ENCODE data around the gene MCTP1.

Gene MCTP1

DNA sequence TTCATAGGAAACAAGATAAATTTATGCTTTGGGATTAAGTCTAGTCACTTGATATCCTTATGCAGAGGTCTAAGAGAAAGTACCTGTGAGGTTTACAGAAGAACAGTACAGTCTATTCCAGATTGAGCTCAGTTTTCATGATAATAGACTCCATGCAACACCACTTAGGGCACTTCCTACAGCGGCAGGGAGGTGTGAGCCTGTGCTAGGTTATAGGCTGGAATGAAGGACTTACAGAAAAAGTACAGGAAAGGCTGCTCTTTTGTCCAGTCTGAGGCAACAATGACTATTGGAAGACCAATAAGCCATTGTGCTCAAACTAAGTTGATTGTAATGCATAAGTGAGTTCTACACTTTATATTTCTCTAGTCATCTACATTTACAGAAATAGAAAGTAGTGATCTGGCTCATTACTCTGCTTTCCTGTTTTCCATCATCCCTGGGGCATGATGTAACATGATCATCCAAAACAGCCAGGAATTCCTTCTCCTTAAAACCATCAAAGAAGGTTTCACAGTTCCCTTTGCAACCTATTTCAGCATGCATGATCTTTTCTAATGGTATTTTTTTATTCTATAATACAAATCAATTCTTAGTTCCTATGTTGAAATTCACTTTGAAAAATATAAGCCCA lies 343.7 kb downstream of the MCTP1 start:
- ATAC-seq, result no peak
- DNase-seq, result no peak

- DNase-seq, result no peak
These were observed 352.6 kb downstream of the MCTP1 start for GRCh38 chr5:94932259-94932658.

GRCh38 chr5:94928891-94929290 lies 356.0 kb downstream of the MCTP1 start:
- DNase-seq (no peak), ATAC-seq (no peak)

More at GRCh38 chr5:94932259-94932658, 352.6 kb downstream of the MCTP1 start:
- ATAC-seq, result no peak

DNA sequence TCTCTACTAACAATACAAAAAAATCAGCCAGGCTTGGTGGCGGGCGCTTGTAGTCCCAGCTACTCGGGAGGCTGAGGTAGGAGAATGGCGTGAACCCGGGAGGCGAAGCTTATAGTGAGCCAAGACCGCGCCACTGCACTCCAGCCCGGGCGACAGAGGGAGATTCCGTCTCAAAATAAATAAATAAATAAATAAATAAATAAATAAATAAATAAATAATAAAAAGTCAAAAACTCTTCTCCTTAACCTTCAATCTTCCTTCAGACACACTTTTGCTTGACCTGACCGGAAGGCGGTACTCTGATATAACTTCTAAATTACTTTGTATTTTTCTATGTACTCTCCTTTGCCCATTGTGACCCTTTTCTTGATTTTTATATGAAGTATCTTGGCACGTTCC lies 364.3 kb downstream of the MCTP1 start:
- no peak for ATAC-seq
- no peak for DNase-seq

DNA sequence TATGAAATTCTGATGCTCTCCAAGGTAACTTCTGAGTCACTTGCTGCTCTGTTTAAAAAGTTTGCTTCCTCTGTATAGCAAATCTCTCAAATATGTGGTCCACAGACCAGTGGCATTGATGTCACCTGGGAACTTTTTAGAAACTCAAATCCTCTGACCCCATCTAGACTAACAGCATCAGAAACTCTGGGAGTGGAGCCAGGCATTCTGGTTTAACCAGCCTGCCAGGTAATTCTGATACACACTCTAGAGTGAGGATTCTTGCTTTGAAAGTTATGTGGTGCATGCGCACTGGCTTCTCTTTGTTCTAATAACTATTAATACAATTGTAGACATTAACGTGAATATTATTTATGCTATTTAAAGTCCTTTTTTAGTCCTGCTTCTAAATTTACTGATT lies 368.3 kb downstream of the MCTP1 start:
- no peak for DNase-seq
- no peak for ATAC-seq

DNA sequence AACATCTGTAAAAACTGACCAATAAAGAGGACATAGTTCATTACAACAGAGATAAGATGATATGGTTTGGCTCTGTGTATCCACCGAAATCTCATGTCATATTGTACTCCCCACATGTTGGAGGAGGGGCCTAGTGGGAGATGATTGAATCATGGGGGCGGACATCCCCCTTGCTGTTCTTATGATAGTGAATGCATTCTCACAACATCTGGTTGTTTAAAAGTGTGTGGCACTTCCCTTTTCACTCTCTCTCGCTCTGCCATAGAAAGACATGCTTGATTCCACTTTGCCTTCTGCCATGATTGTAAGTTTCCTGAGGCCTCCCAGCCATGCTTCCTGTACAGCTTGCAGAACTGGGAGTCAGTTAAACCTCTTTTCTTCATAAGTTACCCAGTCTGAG lies 373.6 kb downstream of the MCTP1 start:
- ATAC-seq, result no peak
- no peak for DNase-seq

DNA sequence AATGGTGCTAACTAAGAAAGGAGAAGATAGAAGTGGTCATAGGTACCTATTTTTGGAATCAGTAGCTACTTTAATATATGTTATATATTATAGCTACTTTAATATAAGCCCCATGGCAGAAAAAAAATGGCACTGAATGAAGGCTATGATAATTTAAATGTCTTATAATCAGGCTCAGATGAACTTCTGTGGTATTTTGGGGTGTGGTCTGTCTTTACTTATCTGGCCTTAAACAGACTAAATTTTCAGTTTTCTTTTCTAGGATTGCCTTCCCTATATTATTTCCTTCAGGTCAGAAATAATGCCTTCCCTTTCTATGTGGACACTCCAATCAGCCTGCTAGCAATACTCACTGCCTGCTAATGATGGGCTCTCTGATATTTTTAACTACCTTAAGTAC lies 374.2 kb downstream of the MCTP1 start:
- DNase-seq (no peak), ATAC-seq (no peak)

- DNase-seq, result peak; percentile 5
These were observed 375.9 kb downstream of the MCTP1 start for GRCh38 chr5:94908889-94909480.

DNA sequence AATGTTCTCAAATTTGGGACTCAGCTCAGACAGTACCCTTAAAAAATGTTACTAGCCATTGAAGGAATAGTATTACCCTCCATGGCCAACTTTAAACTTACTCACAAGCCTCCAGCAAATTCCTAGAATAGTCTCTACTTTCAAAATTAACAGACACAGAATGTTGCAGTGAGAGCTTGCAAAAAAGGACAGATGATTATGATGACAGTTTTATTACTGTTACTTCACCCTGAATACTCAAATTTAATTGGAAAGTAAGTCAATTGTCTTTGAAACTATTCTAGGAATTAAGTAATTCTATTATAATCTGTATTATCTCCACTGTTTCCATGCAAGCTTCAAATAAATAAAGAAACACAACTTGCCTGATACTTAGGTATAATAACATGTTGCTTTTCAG lies 378.1 kb downstream of the MCTP1 start:
- no peak for DNase-seq
- ATAC-seq, result no peak

More at GRCh38 chr5:94908889-94909480, 375.9 kb downstream of the MCTP1 start:
- ATAC-seq, result no peak

DNA sequence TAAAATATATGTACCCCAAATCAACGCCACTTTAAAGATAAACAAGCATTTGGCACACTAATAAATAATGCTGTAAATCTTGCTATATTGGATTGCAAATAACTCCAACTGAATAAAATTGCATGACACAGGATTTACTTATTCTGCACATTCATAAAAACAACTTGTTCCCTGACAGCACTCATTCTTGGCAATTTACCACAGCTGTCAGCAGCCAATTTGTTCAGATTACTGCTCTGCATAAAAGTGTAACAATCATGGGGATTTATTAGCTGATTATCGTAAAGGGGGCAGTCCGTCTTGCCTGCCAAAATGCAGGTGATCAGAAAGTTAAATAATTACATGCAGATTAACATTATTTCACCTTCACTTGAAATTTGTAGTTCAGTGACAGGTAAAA lies 381.2 kb downstream of the MCTP1 start:
- DNase-seq (no peak), ATAC-seq (no peak)

- DNase-seq (no peak), ATAC-seq (peak; percentile 32)
These were observed 383.5 kb downstream of the MCTP1 start for GRCh38 chr5:94901191-94901979.

GRCh38 chr5:94900006-94900505 lies 384.8 kb downstream of the MCTP1 start:
- ATAC-seq, result no peak
- no peak for DNase-seq

DNA sequence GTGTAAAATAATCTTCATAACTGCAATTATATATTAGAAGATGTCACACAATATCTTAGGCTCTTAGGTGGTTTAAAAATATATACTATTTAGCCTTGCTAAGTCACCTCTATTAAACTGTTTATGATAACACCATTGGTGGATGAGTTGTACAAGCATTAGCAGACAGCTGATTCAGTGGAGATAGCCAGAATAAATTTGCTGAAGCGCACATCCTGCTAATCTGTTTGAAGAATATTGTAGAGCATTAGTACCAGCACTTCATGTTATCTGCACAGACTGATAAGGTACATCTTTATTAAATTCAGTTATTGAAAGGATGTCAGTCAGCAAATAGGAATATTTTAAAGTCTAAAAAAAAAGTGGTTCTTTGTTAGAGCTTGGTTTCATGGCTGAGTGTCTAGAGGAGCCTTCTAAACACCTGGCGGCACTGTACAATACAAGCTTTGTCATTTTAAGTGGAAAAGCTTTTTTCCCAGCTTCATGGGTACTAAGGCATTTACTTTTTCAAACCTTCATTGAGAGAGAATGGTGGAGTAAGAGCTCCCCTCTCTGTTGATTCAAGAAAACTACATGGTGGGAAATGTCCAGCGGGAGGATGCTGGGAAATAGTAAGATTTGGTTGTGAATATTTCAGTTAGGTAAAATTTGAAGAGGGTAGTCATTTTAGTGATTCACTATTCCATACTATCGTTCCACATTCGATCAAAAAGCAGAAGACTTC lies 391.3 kb downstream of the MCTP1 start:
- no peak for ATAC-seq
- DNase-seq, result no peak

DNA sequence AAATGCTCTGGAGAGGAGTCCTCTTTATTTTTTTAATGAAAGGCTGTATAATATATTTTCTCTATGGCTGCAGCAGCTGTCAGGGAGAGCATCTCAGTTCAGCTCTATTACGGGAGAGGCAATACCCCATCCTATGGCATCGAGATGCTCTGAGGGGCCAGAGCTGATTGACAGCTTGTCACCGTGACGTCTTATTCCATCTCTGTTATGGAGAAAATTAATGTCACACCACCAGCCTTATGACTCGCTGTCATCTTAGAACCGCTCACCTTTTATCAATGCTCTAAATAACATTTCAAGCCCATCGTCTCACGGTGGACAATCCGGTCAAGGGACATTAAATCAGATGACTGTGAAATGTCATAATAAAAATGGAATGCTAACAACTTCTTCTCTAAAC lies 392.9 kb downstream of the MCTP1 start:
- DNase-seq (no peak), ATAC-seq (no peak)

DNA sequence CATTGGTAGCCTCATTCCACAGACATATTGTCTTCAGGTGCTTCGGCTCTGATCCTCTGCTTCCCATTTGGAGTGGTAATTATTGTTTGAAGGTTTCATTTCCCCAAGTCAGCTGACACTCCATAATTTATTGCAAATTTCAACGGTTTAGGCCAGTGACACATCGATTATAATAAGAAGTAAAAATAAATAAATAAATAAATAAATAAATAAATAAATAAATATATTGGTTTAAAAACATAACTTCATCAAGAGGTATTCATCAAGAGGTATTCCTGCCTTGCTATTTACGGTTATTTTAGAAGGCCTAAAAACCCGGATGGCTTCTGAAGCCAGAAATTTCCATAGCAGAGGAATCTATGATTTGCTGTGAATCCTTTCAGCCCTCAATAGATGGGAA lies 393.3 kb downstream of the MCTP1 start:
- ATAC-seq (no peak), DNase-seq (no peak)

DNA sequence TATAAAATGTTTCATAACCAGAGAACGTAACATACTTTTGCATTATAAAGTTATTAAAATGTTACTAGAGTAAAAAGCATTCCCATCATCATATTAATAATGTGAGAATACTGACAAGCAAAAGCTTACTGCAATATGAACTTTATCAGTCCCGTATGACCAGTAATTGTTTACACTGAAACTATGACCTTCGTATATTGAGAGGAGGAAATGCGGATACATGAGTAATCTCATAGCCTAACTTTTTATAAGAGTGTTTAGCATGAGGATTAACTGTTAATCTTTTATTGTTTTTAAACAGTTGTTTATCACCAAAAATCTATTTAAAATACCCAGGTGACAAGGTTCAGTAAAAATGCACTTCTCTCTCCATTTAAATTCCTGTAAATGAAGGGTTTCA lies 394.0 kb downstream of the MCTP1 start:
- ATAC-seq, result no peak
- no peak for DNase-seq

GRCh38 chr5:94888674-94889073 lies 396.2 kb downstream of the MCTP1 start:
- no peak for DNase-seq
- no peak for ATAC-seq

DNA sequence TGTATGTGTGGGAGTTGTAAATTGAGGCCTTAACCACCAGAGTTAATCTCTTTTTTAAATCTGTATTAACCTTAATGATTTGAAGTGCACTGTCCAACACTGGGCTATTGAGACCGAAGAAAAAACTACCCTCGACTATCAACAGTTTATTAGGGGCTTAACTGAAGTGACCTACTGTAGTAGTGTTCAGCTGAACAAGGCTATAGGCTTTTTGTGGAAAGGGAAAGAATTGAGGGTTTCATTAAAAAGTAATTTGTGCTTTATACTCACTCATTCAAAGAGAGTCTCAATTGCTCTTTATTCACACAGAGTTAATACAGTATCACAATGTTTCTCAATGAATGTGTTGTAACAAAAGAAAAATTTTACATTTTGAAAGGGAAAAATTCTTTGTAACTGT lies 399.0 kb downstream of the MCTP1 start:
- ATAC-seq, result no peak
- no peak for DNase-seq

- no peak for DNase-seq
- no peak for ATAC-seq
These were observed 400.6 kb downstream of the MCTP1 start for GRCh38 chr5:94884311-94884710.

GRCh38 chr5:94872526-94872925 lies 412.4 kb downstream of the MCTP1 start:
- ATAC-seq, result no peak

DNA sequence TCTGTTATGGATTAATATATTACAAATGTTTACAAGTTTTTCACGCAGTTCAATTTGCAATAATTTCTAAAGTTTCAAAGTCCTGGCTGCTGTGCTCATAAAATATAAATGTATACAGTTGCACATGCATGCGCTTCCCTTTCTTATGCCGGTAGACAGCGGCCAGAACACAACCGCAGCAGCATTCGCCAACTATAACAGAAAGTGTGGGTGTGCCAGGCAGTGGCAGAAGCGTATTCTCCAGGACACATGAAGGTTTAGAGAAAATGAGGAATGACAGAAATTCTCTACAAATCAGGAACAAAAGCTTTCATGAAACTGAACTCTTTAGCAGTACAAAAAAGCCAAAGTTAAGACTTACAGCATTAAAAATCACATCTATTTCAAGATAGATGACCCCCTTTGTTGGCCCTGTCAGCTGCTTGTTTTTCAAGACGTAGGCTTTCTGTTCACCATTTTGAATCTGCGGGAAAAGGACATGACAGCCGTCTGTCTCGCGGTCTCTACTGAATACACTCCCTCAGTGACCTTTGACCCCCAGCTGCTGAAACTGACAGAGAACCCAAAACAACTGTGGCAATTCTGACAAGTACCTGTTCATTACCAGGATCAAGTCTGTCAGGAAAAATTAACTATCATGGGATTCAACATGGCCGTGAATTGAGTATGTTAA lies 414.2 kb downstream of the MCTP1 start:
- DNase-seq (no peak), ATAC-seq (no peak)

More at GRCh38 chr5:94872526-94872925, 412.4 kb downstream of the MCTP1 start:
- DNase-seq, result no peak

DNA sequence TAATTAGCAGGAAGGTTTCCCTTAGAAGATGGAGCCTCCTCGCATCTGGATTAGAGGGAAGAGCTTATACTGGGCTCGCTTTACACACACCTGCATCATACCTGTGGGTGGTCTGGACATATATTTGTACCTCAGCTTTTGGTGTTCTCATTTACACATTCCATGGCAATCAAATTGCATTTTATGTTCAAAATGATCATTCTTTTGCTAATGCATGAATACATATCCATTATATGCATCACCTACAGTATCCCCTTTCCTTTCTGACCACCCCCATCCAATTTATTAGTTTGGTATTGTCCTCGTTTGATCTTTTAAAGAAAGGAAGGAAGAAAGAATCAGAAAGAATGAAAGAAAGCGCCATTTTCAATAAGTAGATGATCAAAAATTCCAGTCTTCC lies 415.0 kb downstream of the MCTP1 start:
- DNase-seq, result no peak
- ATAC-seq, result no peak

Data from stimulated activated naive CD8-positive, alpha-beta T cell treated with anti-CD3 and anti-CD28 coated beads, Interleukin-15, Interleukin-2, amounts not matched to agents 100 U/mL and 50 U/mL, for 24 hours (primary cell).